Breast epithelium (tissue), 3 donors: ENCODE results near the gene OR10T2.
"Not testable (repeated sequence)": the region's sequence is repeated elsewhere in the genome, so short reads cannot be mapped to it uniquely, and the experiment has no call there.

ENCODE experiments used
- POLR2AphosphoS5 ChIP-seq, 3 donors: sonication (generic); formaldehyde crosslinking; IDR thresholded peaks; one replicate each; pipeline ENCODE4 v1.6.1; 2017; ENCODE audit warnings: antibody characterized with exemption in 3 of 3
- TF ChIP-seq, protein P1 (sequence below), 3 donors: fragments of 450-650 bp; IDR thresholded peaks; one replicate each; pipeline ENCODE4 v1.5.1; 2016 to 2017; ENCODE audit warnings: antibody characterized with exemption in 3 of 3, mild to moderate bottlenecking in 3 of 3, moderate library complexity in 3 of 3

DNA sequence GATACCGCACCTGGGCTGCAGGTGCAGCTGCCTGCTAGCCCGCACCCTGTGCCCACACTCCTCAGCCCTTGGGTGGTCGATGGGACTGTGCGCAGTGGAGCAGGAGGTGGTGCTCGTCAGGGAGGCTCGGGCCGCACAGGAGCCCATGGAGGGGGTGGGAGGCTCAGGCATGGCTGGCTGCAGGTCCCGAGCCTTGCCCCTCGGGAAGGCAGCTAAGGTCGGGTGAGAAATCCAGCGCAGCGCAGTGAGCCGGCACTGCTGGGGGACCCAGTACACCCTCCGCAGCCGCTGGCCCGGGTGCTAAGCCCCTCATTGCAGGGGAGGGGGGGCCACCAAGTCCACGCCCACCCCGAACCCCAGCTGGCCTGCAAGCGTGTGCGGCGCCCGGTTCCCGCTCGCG lies 25.2 kb downstream of the OR10T2 start:
- TF ChIP-seq, protein P1, sequence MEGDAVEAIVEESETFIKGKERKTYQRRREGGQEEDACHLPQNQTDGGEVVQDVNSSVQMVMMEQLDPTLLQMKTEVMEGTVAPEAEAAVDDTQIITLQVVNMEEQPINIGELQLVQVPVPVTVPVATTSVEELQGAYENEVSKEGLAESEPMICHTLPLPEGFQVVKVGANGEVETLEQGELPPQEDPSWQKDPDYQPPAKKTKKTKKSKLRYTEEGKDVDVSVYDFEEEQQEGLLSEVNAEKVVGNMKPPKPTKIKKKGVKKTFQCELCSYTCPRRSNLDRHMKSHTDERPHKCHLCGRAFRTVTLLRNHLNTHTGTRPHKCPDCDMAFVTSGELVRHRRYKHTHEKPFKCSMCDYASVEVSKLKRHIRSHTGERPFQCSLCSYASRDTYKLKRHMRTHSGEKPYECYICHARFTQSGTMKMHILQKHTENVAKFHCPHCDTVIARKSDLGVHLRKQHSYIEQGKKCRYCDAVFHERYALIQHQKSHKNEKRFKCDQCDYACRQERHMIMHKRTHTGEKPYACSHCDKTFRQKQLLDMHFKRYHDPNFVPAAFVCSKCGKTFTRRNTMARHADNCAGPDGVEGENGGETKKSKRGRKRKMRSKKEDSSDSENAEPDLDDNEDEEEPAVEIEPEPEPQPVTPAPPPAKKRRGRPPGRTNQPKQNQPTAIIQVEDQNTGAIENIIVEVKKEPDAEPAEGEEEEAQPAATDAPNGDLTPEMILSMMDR (IDR thresholded peaks at IDR 0.05), result not testable (repeated sequence)
- not testable (repeated sequence) for TF ChIP-seq POLR2AphosphoS5 (IDR thresholded peaks at IDR 0.05)
